ENCODE data around the gene TNN.

The TNN gene

DNA sequence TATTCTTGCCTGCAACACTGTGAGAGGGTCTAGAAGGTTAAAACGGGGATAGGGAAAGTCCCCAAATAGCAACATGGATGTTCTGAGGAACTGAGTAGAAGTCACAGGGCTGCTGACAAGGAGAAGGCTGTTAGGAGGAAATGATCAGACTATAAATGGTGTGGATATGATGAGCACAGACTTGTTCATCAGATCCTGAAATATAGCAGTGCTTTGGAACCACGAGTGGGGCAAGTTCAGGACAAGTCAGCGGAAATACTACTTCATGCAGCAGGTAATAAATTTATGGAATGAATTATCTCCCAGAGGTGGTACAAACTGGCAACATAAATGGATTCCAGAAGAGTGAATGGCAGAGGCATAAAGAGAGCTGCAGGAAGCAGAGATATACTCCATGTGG is 128.2 kb downstream of the TNN start:
- DNase-seq (ENCODE audit: low read depth in 2 of 2), result no peak
- TF ChIP-seq, protein P1, sequence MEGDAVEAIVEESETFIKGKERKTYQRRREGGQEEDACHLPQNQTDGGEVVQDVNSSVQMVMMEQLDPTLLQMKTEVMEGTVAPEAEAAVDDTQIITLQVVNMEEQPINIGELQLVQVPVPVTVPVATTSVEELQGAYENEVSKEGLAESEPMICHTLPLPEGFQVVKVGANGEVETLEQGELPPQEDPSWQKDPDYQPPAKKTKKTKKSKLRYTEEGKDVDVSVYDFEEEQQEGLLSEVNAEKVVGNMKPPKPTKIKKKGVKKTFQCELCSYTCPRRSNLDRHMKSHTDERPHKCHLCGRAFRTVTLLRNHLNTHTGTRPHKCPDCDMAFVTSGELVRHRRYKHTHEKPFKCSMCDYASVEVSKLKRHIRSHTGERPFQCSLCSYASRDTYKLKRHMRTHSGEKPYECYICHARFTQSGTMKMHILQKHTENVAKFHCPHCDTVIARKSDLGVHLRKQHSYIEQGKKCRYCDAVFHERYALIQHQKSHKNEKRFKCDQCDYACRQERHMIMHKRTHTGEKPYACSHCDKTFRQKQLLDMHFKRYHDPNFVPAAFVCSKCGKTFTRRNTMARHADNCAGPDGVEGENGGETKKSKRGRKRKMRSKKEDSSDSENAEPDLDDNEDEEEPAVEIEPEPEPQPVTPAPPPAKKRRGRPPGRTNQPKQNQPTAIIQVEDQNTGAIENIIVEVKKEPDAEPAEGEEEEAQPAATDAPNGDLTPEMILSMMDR (IDR thresholded peaks at IDR 0.05; ENCODE audit: low read depth, low read length), result no peak
- H3K4me3 ChIP-seq (replicated peaks in 1 of 2; ENCODE audit: low read depth in 2 of 2, low read length in 2 of 2), result no peak overlapping the region

DNA sequence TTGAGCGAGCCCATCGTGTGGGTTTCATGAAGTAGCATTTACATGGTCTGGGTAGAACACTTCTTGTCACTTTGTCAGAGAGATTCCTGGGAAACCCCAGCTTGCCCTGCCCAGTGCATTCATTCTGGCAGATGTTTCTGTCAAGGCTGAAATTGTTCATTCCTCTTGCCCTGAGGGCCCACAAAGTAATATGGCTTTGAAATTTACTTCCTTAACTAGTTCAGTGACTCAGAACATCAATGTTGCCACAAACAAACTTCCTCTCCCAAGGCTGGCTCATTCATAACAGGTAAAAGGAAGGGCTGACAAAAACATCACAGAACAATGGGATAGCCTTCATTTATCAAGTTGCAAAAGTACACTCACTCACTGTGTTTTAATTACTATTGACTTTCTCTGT is 129.9 kb downstream of the TNN start:
- TF ChIP-seq, protein P1 (IDR thresholded peaks at IDR 0.05; ENCODE audit: low read depth, low read length), result no peak
- DNase-seq (ENCODE audit: low read depth in 2 of 2), result no peak
- no peak overlapping the region for H3K4me3 ChIP-seq (replicated peaks in 1 of 2; ENCODE audit: low read depth in 2 of 2, low read length in 2 of 2)

All from cardiac fibroblast (primary cell).